Activated CD8-positive, alpha-beta T cell treated with anti-CD3 and anti-CD28 coated beads for 36 hours (primary cell): Measurements from ENCODE around the gene SH3BP4. TPM values are rescaled to one million over a fixed set of nuclear protein-coding genes. Genes with fewer than 3 reads are reported as not detected.

Experiments used
- ATAC-seq: fragments of 200-7000 bp; cut with Tn5 transposase; one replicate; pipeline ENCODE4 v1.10.0; 2021; ENCODE audit warnings: mild to moderate bottlenecking, moderate library complexity
- CTCF ChIA-PET: fragments of 350-600 bp; sonication (Branson Sonifier 250); formaldehyde crosslinking; loops from one replicate; lab custom pipeline; 2021; ENCODE audit warnings: antibody characterized with exemption; lab: Charles Lee
- POLR2A ChIA-PET: fragments of 350-600 bp; sonication (Branson Sonifier 250); formaldehyde crosslinking; loops from one replicate; lab custom pipeline; 2021; ENCODE audit warnings: antibody characterized with exemption; lab: Charles Lee
- DNase-seq: peaks from one replicate; pipeline ENCODE4 v3.0.0-alpha.2; 2020
- H3K27ac Mint-ChIP-seq: one replicate; pipeline ENCODE4 v1.8.0; 2021; ENCODE audit warnings: mild to moderate bottlenecking, mixed read lengths
- H3K27me3 Mint-ChIP-seq: one replicate; pipeline ENCODE4 v1.8.0; 2021; ENCODE audit warnings: mixed read lengths
- H3K36me3 Mint-ChIP-seq: one replicate; pipeline ENCODE4 v1.8.0; 2021; ENCODE audit warnings: low read depth, mixed read lengths
- H3K4me1 Mint-ChIP-seq: one replicate; pipeline ENCODE4 v1.8.0; 2021; ENCODE audit warnings: low read depth, mixed read lengths
- H3K4me3 Mint-ChIP-seq: one replicate; pipeline ENCODE4 v1.8.0; 2021; ENCODE audit warnings: mild to moderate bottlenecking, moderate library complexity, mixed read lengths
- H3K9me3 Mint-ChIP-seq: one replicate; pipeline ENCODE4 v1.8.0; 2021; ENCODE audit warnings: mixed read lengths
- CTCF ChIP-seq: fragments of 200-600 bp; IDR thresholded peaks from one replicate; pipeline ENCODE4 v1.8.0; 2022; ENCODE audit warnings: antibody characterized with exemption, mild to moderate bottlenecking
- intact Hi-C: fragments of 100-400 bp; cut with micrococcal nuclease; formaldehyde crosslinking; loops from one replicate; pipeline ENCODE4 v1.10.0; 2022
- total RNA-seq, 2 experiments: library from RNA; stranded (reverse); gene quantifications; one replicate each; pipeline ENCODE4 v1.2.3, GENCODE V29; 2021

The SH3BP4 gene
- total RNA-seq, 2 experiments from 2014 or later = 0.14 to 0.54 TPM

- ATAC-seq = no peak
- Mint-ChIP-seq H3K4me3 (no peak overlapping the region), H3K9me3 (no peaks in the 10 kb centered on the region), H3K27me3 (peaks cover 3% of the 10 kb centered on the region), H3K4me1 (peaks cover 9% of the 10 kb centered on the region), H3K27ac (no peak overlapping the region), H3K36me3 (no peaks in the 10 kb centered on the region)
- intact Hi-C loops = no loop called here
- DNase-seq = no peak
- TF ChIP-seq CTCF = no peak
- CTCF ChIA-PET = interaction anchor here (0.6 kb wide), 1 partner anchor 552 kb away, joined by 3 read pairs; no protein-coding TSS in a partner anchor
- POLR2A ChIA-PET = interaction anchor here (1.0 kb wide), 1 partner anchor 17 kb away, joined by 3 read pairs; no protein-coding TSS in a partner anchor
These were observed 89.6 kb downstream of the SH3BP4 start for GRCh38 chr2:235041221-235041917.

GRCh38 chr2:235041918-235042575 is 90.2 kb downstream of the SH3BP4 start:
- no peak overlapping the region for H3K4me3 Mint-ChIP-seq
- no peaks in the 10 kb centered on the region for H3K36me3 Mint-ChIP-seq
- no peak for DNase-seq
- peaks cover 9% of the 10 kb centered on the region for H3K4me1 Mint-ChIP-seq
- ATAC-seq = no peak
- H3K27ac Mint-ChIP-seq = no peak overlapping the region
- intact Hi-C loops = no loop called here
- POLR2A ChIA-PET = no interaction called here
- TF ChIP-seq CTCF = no peak
- H3K9me3 Mint-ChIP-seq = no peaks in the 10 kb centered on the region
- CTCF ChIA-PET = no interaction called here
- H3K27me3 Mint-ChIP-seq = peaks cover 3% of the 10 kb centered on the region

GRCh38 chr2:235042576-235043515 is 91.0 kb downstream of the SH3BP4 start:
- POLR2A ChIA-PET = no interaction called here
- no peaks in the 10 kb centered on the region for H3K9me3 Mint-ChIP-seq
- H3K27me3 Mint-ChIP-seq = peaks cover 3% of the 10 kb centered on the region
- no peaks in the 10 kb centered on the region for H3K36me3 Mint-ChIP-seq
- peaks cover 9% of the 10 kb centered on the region for H3K4me1 Mint-ChIP-seq
- intact Hi-C loops = no loop called here
- H3K4me3 Mint-ChIP-seq = no peak overlapping the region
- DNase-seq = no peak
- TF ChIP-seq CTCF = no peak
- ATAC-seq = no peak
- H3K27ac Mint-ChIP-seq = no peak overlapping the region
- CTCF ChIA-PET = no interaction called here

GRCh38 chr2:235043762-235044500 is 92.1 kb downstream of the SH3BP4 start:
- H3K27me3 Mint-ChIP-seq = peaks cover 3% of the 10 kb centered on the region
- H3K27ac Mint-ChIP-seq = no peak overlapping the region
- intact Hi-C loops = no loop called here
- ATAC-seq (no peak), DNase-seq (no peak)
- H3K36me3 Mint-ChIP-seq = no peaks in the 10 kb centered on the region
- no peak overlapping the region for H3K4me3 Mint-ChIP-seq
- TF ChIP-seq CTCF = no peak
- CTCF ChIA-PET = no interaction called here
- H3K9me3 Mint-ChIP-seq = no peaks in the 10 kb centered on the region
- POLR2A ChIA-PET = no interaction called here
- H3K4me1 Mint-ChIP-seq = peaks cover 9% of the 10 kb centered on the region
